Measurements from ENCODE around the gene RNF224.

RNF224 gene

GRCh38 chr9:137220317-137221094 lies 6.8 kb upstream of the RNF224 start:
- Histone ChIP-seq H3K27me3 (peaks cover 0 to 8% of the 10 kb centered on the region in 2 donors), H3K9me3 (no peaks in the 10 kb centered on the region), H3K4me1 (peaks cover 0 to 56% (median 32%) of the 10 kb centered on the region in 4 donors), H3K36me3 (peaks cover 0 to 11% (median 0%) of the 10 kb centered on the region in 3 donors), H3K27ac (no peak overlapping the region), H3K4me3 (no peak overlapping the region)
- TF ChIP-seq CTCF (IDR thresholded peaks at IDR 0.05): no peak
- intact Hi-C loops (cut with DNase I; ENCODE audit: low total_unique reads): loop anchor here (5.0 kb wide), 1 partner anchor 33 kb away; the partner anchor contains the start of genes ANAPC2 and SSNA1
- DNase-seq: no peak

- Histone ChIP-seq H3K9me3 (no peaks in the 10 kb centered on the region), H3K27me3 (peaks cover 0 to 8% of the 10 kb centered on the region in 2 donors), H3K36me3 (peaks cover 0 to 5% (median 0%) of the 10 kb centered on the region in 3 donors), H3K27ac (no peak overlapping the region), H3K4me1 (peaks cover 0 to 56% (median 32%) of the 10 kb centered on the region in 4 donors), H3K4me3 (peak overlapping the region in 1 of 2 donors; percentile 51)
- no peak for TF ChIP-seq CTCF (IDR thresholded peaks at IDR 0.05)
- DNase-seq: no peak
- intact Hi-C loops (cut with DNase I; ENCODE audit: low total_unique reads): loop anchor here (5.0 kb wide), 1 partner anchor 34 kb away; the partner anchor contains the start of genes ANAPC2 and SSNA1
These were observed 6.2 kb upstream of the RNF224 start for GRCh38 chr9:137221095-137221505.

GRCh38 chr9:137221506-137222111 lies 5.7 kb upstream of the RNF224 start:
- peaks cover 0 to 54% (median 32%) of the 10 kb centered on the region in 4 donors for H3K4me1 ChIP-seq
- no peaks in the 10 kb centered on the region for H3K9me3 ChIP-seq
- peak overlapping the region; percentile 51 to 60 for H3K4me3 ChIP-seq
- intact Hi-C loops (cut with DNase I; ENCODE audit: low total_unique reads): loop anchor here (5.0 kb wide), 1 partner anchor 34 kb away; the partner anchor contains the start of genes ANAPC2 and SSNA1
- H3K36me3 ChIP-seq: no peaks in the 10 kb centered on the region
- TF ChIP-seq CTCF (IDR thresholded peaks at IDR 0.05): no peak
- DNase-seq: no peak
- H3K27me3 ChIP-seq: peaks cover 0 to 8% of the 10 kb centered on the region in 2 donors
- no peak overlapping the region for H3K27ac ChIP-seq

GRCh38 chr9:137222190-137223077 lies 4.9 kb upstream of the RNF224 start, which contains the start of gene RNF208:
RNF208 (minus strand) TSS chr9:137222240; CDS start chr9:137221212, 1,028 bp downstream.
- H3K9me3 ChIP-seq: no peaks in the 10 kb centered on the region
- no peak for DNase-seq
- intact Hi-C loops (cut with DNase I; ENCODE audit: low total_unique reads): loop anchor here (5.0 kb wide), 1 partner anchor 35 kb away; the partner anchor contains the start of genes ANAPC2 and SSNA1
- peak within 1 kb of the TSS; percentile 60 to 81 for H3K4me3 ChIP-seq
- peaks cover 0 to 55% (median 33%) of the 10 kb centered on the region in 4 donors for H3K4me1 ChIP-seq
- peak within 1 kb of the TSS; percentile 89 to 93 for H3K27ac ChIP-seq
- H3K27me3 ChIP-seq: peaks cover 0 to 14% of the 10 kb centered on the region in 2 donors
- H3K36me3 ChIP-seq: no peaks in the 10 kb centered on the region
- no peak for TF ChIP-seq CTCF (IDR thresholded peaks at IDR 0.05)

All from tibial artery (tissue), 4 donors.